Esophagus (tissue), 2 donors: ENCODE data around the gene AOPEP. TPM values are rescaled to one million over a fixed set of nuclear protein-coding genes. Genes with fewer than 3 reads are reported as not detected.

Source experiments
- H3K27ac ChIP-seq, 2 donors: one replicate each; pipeline ENCODE4 v1.5.1; 2013; ENCODE audit warnings: low read depth in 2 of 2, mild to moderate bottlenecking in 2 of 2, inconsistent platforms in 1 of 2, low read length in 1 of 2, moderate library complexity in 1 of 2
- H3K27me3 ChIP-seq, 2 donors: one replicate each; pipeline ENCODE4 v1.6.1; 2013; ENCODE audit warnings: low read length in 2 of 2, control low read depth in 1 of 2, mild to moderate bottlenecking in 1 of 2; ENCODE audit not compliant: insufficient read depth in 2 of 2, control insufficient read depth in 1 of 2
- H3K36me3 ChIP-seq, 2 donors: one replicate each; pipeline ENCODE4 v1.6.1; 2013; ENCODE audit warnings: low read length in 1 of 2; ENCODE audit not compliant: control insufficient read depth in 2 of 2, insufficient read depth in 2 of 2
- H3K4me1 ChIP-seq, 2 donors: one replicate each; pipeline ENCODE4 v1.6.1; 2013; ENCODE audit warnings: low read length in 1 of 2; ENCODE audit not compliant: control insufficient read depth in 2 of 2, insufficient read depth in 2 of 2
- H3K4me3 ChIP-seq, 2 donors: one replicate each; pipeline ENCODE4 v1.5.1; 2013; ENCODE audit warnings: low read length in 2 of 2, mild to moderate bottlenecking in 2 of 2, low read depth in 1 of 2, moderate library complexity in 1 of 2
- H3K9me3 ChIP-seq, 2 donors: one replicate each; pipeline ENCODE4 v1.6.1; 2013; ENCODE audit warnings: mild to moderate bottlenecking in 2 of 2, low read depth in 1 of 2, low read length in 1 of 2, moderate library complexity in 1 of 2; ENCODE audit not compliant: control insufficient read depth in 2 of 2, insufficient read depth in 1 of 2
- WGBS, 2 donors: extraction: QIAGEN DNeasy Blood & Tissue Kit; methylation state at CpG; one replicate each; pipeline ENCODE4 v1.1.7; 2013; 5-methylcytosine and 5-hydroxymethylcytosine counted together
- polyA plus RNA-seq, 2 donors: library from polyadenylated mRNA; stranded (reverse); fragments of 200-250 nt; gene quantifications; one replicate each; pipeline ENCODE4 v1.2.3, GENCODE V29; 2013
- donor health status: healthy with polysubstance abuse.
- donor health status: Bipolar disorder and iron deficiency.

Gene AOPEP
- polyA plus RNA-seq, 2 donors = 99.6 to 111 TPM

GRCh38 chr9:95134457-95134881 is 408.0 kb downstream of the AOPEP start:
- Histone ChIP-seq H3K36me3 (peaks cover 0 to 2% of the 10 kb centered on the region in 2 donors), H3K4me3 (no peak overlapping the region), H3K27me3 (no peaks in the 10 kb centered on the region), H3K27ac (no peak overlapping the region), H3K9me3 (no peaks in the 10 kb centered on the region), H3K4me1 (no peaks in the 10 kb centered on the region)
- 78 to 92% methylated on average over 9 of the region's 9 CpGs for WGBS, 2 donors

DNA sequence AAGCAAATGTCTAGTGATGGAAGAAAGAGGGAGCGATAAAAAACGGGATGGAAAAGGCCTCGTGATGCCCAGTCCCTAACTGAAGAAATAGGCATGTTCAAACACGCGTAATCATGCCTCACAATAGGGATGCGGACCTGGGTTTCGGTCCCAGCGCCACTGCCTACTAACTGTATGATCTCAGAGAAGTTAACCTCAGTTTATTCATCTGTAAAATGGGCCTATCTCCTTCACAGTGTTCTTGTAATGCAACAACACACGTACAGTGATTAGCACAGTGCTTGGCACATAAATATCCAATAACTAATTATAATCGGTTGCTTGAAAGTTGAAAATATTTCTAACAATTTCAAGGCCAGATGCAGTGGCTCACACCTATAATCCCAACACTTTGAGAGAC is 409.3 kb downstream of the AOPEP start:
- H3K27me3 ChIP-seq = no peaks in the 10 kb centered on the region
- H3K9me3 ChIP-seq = no peaks in the 10 kb centered on the region
- H3K4me1 ChIP-seq = no peaks in the 10 kb centered on the region
- no peak overlapping the region for H3K4me3 ChIP-seq
- no peak overlapping the region for H3K27ac ChIP-seq
- WGBS, 2 donors = 94 to 95% methylated on average over 10 of the region's 10 CpGs
- peaks cover 0 to 2% of the 10 kb centered on the region in 2 donors for H3K36me3 ChIP-seq

Other genes starting within 250 kb of the AOPEP start
- gene PCAT7, start 171.6 kb upstream of the AOPEP start, polyA plus RNA-seq = under 1 TPM in 1 of 2 donors, not detected in 1; 0.01 TPM
- gene FBP2, start 132.9 kb upstream of the AOPEP start, polyA plus RNA-seq = not detected
- 1 to 10 TPM; 1.4 to 5.7 TPM for gene FBP1, start 87.2 kb upstream of the AOPEP start, polyA plus RNA-seq